ENCODE measurements around the gene TSACC.
"Not testable (repeated sequence)": the region's sequence is repeated elsewhere in the genome, so short reads cannot be mapped to it uniquely, and the experiment has no call there.

TSACC gene

GRCh38 chr1:156346636-156347035 is 8.3 kb downstream of the TSACC start:
- TF ChIP-seq CTCF (IDR thresholded peaks at IDR 0.05; ENCODE audit: low read depth, low read length, missing control alignments) = no peak
- no peak overlapping the region for H3K4me3 ChIP-seq (replicated peaks; ENCODE audit: low read depth, low read length)
- peak; percentile 57 for DNase-seq (ENCODE audit: extremely low read depth, low read depth)

GRCh38 chr1:156347331-156347730 is 9.0 kb downstream of the TSACC start:
- no peak for TF ChIP-seq CTCF (IDR thresholded peaks at IDR 0.05; ENCODE audit: low read depth, low read length, missing control alignments)
- no peak overlapping the region for H3K4me3 ChIP-seq (replicated peaks; ENCODE audit: low read depth, low read length)
- peak; percentile 72 for DNase-seq (ENCODE audit: extremely low read depth, low read depth)

- H3K4me3 ChIP-seq (replicated peaks; ENCODE audit: low read depth, low read length); DNase-seq (ENCODE audit: extremely low read depth, low read depth): not testable (repeated sequence)
These were observed 14.2 kb downstream of the TSACC start for GRCh38 chr1:156352481-156352880.

- DNase-seq (ENCODE audit: extremely low read depth, low read depth) = no peak
- no peak for TF ChIP-seq CTCF (IDR thresholded peaks at IDR 0.05; ENCODE audit: low read depth, low read length, missing control alignments)
- H3K4me3 ChIP-seq (replicated peaks; ENCODE audit: low read depth, low read length) = no peak overlapping the region
These were observed 18.0 kb downstream of the TSACC start for GRCh38 chr1:156356262-156356874.

GRCh38 chr1:156356875-156357534 is 18.7 kb downstream of the TSACC start:
- peak; percentile 97 for TF ChIP-seq CTCF (IDR thresholded peaks at IDR 0.05; ENCODE audit: low read depth, low read length, missing control alignments)
- DNase-seq (ENCODE audit: extremely low read depth, low read depth) = no peak
- no peak overlapping the region for H3K4me3 ChIP-seq (replicated peaks; ENCODE audit: low read depth, low read length)

GRCh38 chr1:156357977-156358376 is 19.7 kb downstream of the TSACC start:
- no peak overlapping the region for H3K4me3 ChIP-seq (replicated peaks; ENCODE audit: low read depth, low read length)
- DNase-seq (ENCODE audit: extremely low read depth, low read depth) = no peak
- TF ChIP-seq CTCF (IDR thresholded peaks at IDR 0.05; ENCODE audit: low read depth, low read length, missing control alignments) = no peak

- H3K4me3 ChIP-seq (replicated peaks; ENCODE audit: low read depth, low read length) = no peak overlapping the region
- no peak for TF ChIP-seq CTCF (IDR thresholded peaks at IDR 0.05; ENCODE audit: low read depth, low read length, missing control alignments)
- DNase-seq (ENCODE audit: extremely low read depth, low read depth) = no peak
These were observed 20.3 kb downstream of the TSACC start for GRCh38 chr1:156358641-156359040.
